Measurements from ENCODE around the gene TNFSF8.

- TF ChIP-seq GATA2 (IDR thresholded peaks at IDR 0.05; ENCODE audit: low read depth, low read length) (no peak), GATA3 (IDR thresholded peaks at IDR 0.05; ENCODE audit: low read depth, low read length) (no peak)
Observed at GRCh38 chr9:114925672-114926071, 4.7 kb downstream of the TNFSF8 start.

Data from SH-SY5Y (cell line).